Liver (tissue), 9 donors: ENCODE results near the gene ZCCHC18. TPM values are rescaled to one million over a fixed set of nuclear protein-coding genes. Genes with fewer than 3 reads are reported as not detected.
"Not testable (repeated sequence)": the region's sequence is repeated elsewhere in the genome, so short reads cannot be mapped to it uniquely, and the experiment has no call there.

Experiments used
- DNase-seq: peaks from one replicate; pipeline ENCODE4 v3.0.0-alpha.2; 2017; ENCODE audit warnings: low spot score
- H3K27ac ChIP-seq, 2 donors: one replicate each; pipeline ENCODE4 v1.7.0; 2013; ENCODE audit warnings: inconsistent platforms in 2 of 2, low read length in 2 of 2, control low read depth in 1 of 2, low read depth in 1 of 2, mild to moderate bottlenecking in 1 of 2
- H3K27me3 ChIP-seq, 4 donors: one replicate each; pipeline versions ENCODE4 v1.6.1 to v1.7.0; 2013; ENCODE audit warnings: low read length in 3 of 4, inconsistent platforms in 1 of 4, mild to moderate bottlenecking in 1 of 4, moderate library complexity in 1 of 4; ENCODE audit not compliant: control insufficient read depth in 4 of 4, insufficient read depth in 4 of 4
- H3K36me3 ChIP-seq, 4 donors: one replicate each; pipeline versions ENCODE4 v1.6.1 to v1.7.0; 2013; ENCODE audit warnings: low read length in 3 of 4, mild to moderate bottlenecking in 3 of 4, low read depth in 1 of 4, moderate library complexity in 1 of 4; ENCODE audit not compliant: control insufficient read depth in 4 of 4, insufficient read depth in 3 of 4
- H3K4me1 ChIP-seq, 4 donors: one replicate each; pipeline versions ENCODE4 v1.6.1 to v1.7.0; 2013; ENCODE audit warnings: low read length in 3 of 4, mild to moderate bottlenecking in 3 of 4, moderate library complexity in 1 of 4; ENCODE audit not compliant: control insufficient read depth in 4 of 4, insufficient read depth in 4 of 4
- H3K4me3 ChIP-seq, 3 donors: one replicate each; pipeline versions ENCODE4 v1.6.1 to v1.7.0; 2013; ENCODE audit warnings: low read length in 3 of 3, control low read depth in 1 of 3, low read depth in 1 of 3, mild to moderate bottlenecking in 1 of 3
- H3K9ac ChIP-seq, 2 donors: one replicate each; pipeline ENCODE4 v1.7.0; 2013; ENCODE audit warnings: low read length in 2 of 2, mild to moderate bottlenecking in 2 of 2, moderate library complexity in 2 of 2, control low read depth in 1 of 2, low read depth in 1 of 2
- H3K9me3 ChIP-seq, 4 donors: one replicate each; pipeline versions ENCODE4 v1.6.1 to v1.7.0; 2013; ENCODE audit warnings: low read length in 3 of 4; ENCODE audit not compliant: control insufficient read depth in 4 of 4
- FOXA2 ChIP-seq: IDR thresholded peaks from 2 replicates; pipeline ENCODE4 v1.6.1; 2016; ENCODE audit warnings: antibody characterized with exemption
- HNF4A ChIP-seq, 2 donors: conservative IDR thresholded peaks; 2 replicates each; pipeline ENCODE4 v1.6.1; 2016; ENCODE audit warnings: antibody characterized with exemption in 2 of 2, mild to moderate bottlenecking in 2 of 2
- HNF4G ChIP-seq: IDR thresholded peaks from 2 replicates; pipeline ENCODE4 v1.6.1; 2016; ENCODE audit warnings: antibody characterized with exemption
- RAD21 ChIP-seq, 2 donors: IDR thresholded peaks; 2 replicates each; pipeline ENCODE4 v1.6.1; 2016; ENCODE audit warnings: antibody characterized with exemption in 2 of 2, mild to moderate bottlenecking in 2 of 2
- RXRA ChIP-seq, 2 donors: IDR thresholded peaks; 2 replicates each; pipeline ENCODE4 v1.6.1; 2017 to 2018; ENCODE audit warnings: antibody characterized with exemption in 2 of 2, mild to moderate bottlenecking in 1 of 2
- WGBS: extraction: QIAGEN DNeasy Blood & Tissue Kit; methylation state at CpG from one replicate; pipeline ENCODE4 v1.1.7; 2013; 5-methylcytosine and 5-hydroxymethylcytosine counted together
- polyA plus RNA-seq, 2 donors: library from polyadenylated mRNA; stranded (reverse) in 1 of 2; unstranded in 1 of 2; fragments of 200-250 nt in 1 of 2; fragments of >200 nt in 1 of 2; fragmentation: Nextera tagmentation in 1 of 2; extraction: Ambion mirVana in 1 of 2; gene quantifications; one replicate each; pipeline versions ENCODE4 v1.2.1 to v1.2.3, GENCODE V29; 2013 to 2015
- total RNA-seq, 2 donors: library from RNA; depleted of rRNA; stranded (reverse); fragments of >200 nt; gene quantifications; one replicate each; pipeline ENCODE4 v1.2.3, GENCODE V29; 2014
- TF ChIP-seq, protein P1 (sequence below): fragments of 150-350 bp; IDR thresholded peaks from 2 replicates; pipeline ENCODE4 v1.5.1; 2017; ENCODE audit warnings: improper control_type of control experiment, low read depth, low read length; ENCODE audit not compliant: missing input control
- TF ChIP-seq, protein P2 (sequence below): IDR thresholded peaks from 2 replicates; pipeline ENCODE4 v1.6.1; 2016; ENCODE audit warnings: antibody characterized with exemption, mild to moderate bottlenecking
- TF ChIP-seq, protein P3 (sequence below): IDR thresholded peaks from 2 replicates; pipeline ENCODE4 v1.6.1; 2016; ENCODE audit warnings: antibody characterized with exemption
- donor health status: healthy.
- donor health status: healthy.
- donor health status: healthy.
- donor health status: healthy.
- donor health status: healthy.

The ZCCHC18 gene
- total and polyA plus RNA-seq, 4 donors, result 0.05 to 0.25 (median 0.09) TPM; not detected in 1

DNA sequence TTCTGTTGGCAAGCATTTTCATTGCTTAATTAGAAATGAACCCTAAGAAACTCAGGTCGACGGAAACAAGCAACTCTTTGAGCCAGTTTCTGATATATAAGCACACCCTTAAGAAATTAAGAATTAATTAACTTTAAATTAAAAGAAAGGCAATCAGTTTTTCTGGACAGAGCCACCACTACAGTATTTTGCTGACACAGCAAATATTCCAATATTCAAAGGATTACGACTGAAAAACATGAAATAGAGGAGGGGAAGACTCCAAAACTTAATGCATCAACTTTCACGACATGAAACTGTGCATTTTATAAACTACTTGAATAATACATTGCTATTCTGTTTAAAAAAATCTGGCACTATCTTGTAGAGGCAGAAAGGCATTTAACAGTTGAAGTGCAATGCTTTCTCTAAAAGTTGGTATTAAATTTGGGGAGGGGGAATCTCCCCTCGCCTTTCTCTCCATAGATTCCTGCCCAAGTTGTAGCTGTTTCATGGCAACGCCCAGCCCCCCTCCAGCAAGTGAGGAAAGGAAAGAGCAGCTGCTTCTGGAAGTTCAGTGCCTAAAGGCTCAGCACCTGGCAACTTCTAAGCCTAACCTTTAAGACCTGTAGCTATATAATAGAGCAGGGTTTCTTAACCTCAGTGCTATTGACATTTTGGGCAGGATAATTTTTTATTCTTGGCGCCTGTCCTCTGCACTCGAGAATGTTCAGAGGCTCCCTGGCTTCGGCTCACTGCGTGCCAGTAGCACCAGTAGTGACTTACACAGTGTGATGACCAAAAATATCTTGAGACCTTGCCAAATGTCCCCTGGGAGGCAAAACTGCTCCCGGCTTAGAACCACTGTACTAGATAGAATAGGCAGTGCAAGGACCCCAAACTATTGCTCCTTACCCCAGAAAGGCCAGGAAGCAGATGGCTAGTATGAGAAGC, 6.7 kb upstream of the ZCCHC18 start:
- Histone ChIP-seq H3K9ac (no peak overlapping the region), H3K4me1 (no peaks in the 10 kb centered on the region), H3K9me3 (no peaks in the 10 kb centered on the region), H3K36me3 (no peaks in the 10 kb centered on the region), H3K4me3 (no peak overlapping the region), H3K27me3 (peaks cover 0 to 5% (median 0%) of the 10 kb centered on the region in 4 donors), H3K27ac (no peak overlapping the region)
- TF ChIP-seq, protein P1, sequence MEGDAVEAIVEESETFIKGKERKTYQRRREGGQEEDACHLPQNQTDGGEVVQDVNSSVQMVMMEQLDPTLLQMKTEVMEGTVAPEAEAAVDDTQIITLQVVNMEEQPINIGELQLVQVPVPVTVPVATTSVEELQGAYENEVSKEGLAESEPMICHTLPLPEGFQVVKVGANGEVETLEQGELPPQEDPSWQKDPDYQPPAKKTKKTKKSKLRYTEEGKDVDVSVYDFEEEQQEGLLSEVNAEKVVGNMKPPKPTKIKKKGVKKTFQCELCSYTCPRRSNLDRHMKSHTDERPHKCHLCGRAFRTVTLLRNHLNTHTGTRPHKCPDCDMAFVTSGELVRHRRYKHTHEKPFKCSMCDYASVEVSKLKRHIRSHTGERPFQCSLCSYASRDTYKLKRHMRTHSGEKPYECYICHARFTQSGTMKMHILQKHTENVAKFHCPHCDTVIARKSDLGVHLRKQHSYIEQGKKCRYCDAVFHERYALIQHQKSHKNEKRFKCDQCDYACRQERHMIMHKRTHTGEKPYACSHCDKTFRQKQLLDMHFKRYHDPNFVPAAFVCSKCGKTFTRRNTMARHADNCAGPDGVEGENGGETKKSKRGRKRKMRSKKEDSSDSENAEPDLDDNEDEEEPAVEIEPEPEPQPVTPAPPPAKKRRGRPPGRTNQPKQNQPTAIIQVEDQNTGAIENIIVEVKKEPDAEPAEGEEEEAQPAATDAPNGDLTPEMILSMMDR, result no peak
- TF ChIP-seq HNF4A (conservative IDR thresholded peaks at IDR 0.05) (no peak), HNF4G (no peak)
- TF ChIP-seq, protein P2, sequence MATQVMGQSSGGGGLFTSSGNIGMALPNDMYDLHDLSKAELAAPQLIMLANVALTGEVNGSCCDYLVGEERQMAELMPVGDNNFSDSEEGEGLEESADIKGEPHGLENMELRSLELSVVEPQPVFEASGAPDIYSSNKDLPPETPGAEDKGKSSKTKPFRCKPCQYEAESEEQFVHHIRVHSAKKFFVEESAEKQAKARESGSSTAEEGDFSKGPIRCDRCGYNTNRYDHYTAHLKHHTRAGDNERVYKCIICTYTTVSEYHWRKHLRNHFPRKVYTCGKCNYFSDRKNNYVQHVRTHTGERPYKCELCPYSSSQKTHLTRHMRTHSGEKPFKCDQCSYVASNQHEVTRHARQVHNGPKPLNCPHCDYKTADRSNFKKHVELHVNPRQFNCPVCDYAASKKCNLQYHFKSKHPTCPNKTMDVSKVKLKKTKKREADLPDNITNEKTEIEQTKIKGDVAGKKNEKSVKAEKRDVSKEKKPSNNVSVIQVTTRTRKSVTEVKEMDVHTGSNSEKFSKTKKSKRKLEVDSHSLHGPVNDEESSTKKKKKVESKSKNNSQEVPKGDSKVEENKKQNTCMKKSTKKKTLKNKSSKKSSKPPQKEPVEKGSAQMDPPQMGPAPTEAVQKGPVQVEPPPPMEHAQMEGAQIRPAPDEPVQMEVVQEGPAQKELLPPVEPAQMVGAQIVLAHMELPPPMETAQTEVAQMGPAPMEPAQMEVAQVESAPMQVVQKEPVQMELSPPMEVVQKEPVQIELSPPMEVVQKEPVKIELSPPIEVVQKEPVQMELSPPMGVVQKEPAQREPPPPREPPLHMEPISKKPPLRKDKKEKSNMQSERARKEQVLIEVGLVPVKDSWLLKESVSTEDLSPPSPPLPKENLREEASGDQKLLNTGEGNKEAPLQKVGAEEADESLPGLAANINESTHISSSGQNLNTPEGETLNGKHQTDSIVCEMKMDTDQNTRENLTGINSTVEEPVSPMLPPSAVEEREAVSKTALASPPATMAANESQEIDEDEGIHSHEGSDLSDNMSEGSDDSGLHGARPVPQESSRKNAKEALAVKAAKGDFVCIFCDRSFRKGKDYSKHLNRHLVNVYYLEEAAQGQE, result no peak
- no peak for DNase-seq
- WGBS, result 80% methylated on average over 11 of the region's 11 CpGs

DNA sequence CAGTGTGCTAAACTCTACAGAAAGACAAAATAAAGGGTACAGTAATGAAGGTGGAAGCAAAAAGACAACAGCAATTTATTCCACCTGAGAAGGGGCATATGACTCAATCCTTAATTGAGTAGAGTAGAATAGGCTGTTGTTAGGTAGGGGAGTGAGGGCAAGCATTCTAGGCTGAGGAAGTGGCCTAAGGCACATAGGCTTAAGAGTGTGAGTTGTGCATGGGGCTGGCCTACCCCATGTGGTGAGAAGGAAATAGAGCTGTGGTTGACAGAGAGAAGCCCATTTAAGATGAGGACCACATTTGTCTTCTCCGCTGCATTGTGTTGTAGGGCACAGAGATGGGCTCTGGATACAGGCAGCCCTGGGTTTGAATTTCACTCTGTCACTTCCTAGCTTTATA, 3.4 kb upstream of the ZCCHC18 start:
- no peak for DNase-seq
- 86% methylated on average over 1 of the region's 1 CpG for WGBS
- Histone ChIP-seq H3K9me3 (no peaks in the 10 kb centered on the region), H3K9ac (no peak overlapping the region), H3K27ac (no peak overlapping the region), H3K27me3 (peaks cover 0 to 8% (median 0%) of the 10 kb centered on the region in 4 donors), H3K4me3 (no peak overlapping the region), H3K4me1 (peaks cover 0 to 5% (median 1%) of the 10 kb centered on the region in 4 donors), H3K36me3 (no peaks in the 10 kb centered on the region)
- TF ChIP-seq FOXA2 (no peak), RAD21 (IDR thresholded peaks at IDR 0.05) (no peak), RXRA (IDR thresholded peaks at IDR 0.05) (no peak)
- TF ChIP-seq, protein P3, sequence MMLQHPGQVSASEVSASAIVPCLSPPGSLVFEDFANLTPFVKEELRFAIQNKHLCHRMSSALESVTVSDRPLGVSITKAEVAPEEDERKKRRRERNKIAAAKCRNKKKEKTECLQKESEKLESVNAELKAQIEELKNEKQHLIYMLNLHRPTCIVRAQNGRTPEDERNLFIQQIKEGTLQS, result no peak
- TF ChIP-seq, protein P1, result no peak
- TF ChIP-seq, protein P2, result no peak

DNA sequence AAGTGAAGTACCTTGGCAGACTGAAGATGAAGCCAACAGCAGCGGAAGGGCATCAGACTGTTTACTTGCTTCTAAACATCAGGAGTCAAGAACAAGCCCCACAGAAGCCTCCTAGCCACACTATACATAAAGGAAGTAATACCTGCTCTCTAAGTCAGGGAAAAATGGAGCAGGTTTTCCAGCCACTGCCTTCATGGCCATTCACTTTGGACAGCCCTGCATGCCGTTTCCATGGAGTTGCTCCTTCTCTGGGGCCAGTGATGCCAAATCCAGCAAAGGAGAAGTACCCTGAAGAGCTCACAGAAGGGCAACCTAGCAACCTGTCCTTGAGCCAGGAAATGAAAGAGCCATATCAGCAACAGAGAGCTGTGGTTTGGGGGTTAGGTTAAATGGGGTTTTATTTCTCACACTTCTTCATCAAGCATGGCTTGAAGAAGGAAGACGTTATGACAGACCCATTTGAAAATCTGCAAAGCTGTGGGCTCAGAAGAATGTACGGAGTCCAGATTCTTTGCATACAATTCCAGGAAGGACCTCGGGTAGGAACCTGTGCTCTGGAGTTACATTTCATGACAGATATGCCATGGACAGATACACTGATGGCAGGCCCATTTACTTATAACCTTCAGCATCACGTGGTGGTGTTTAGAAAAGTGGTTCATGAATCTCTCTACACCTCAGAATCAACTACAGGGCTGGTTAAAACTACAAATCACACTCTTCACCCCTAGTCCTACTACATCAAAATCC, 1.7 kb upstream of the ZCCHC18 start:
- H3K9me3 ChIP-seq, DNase-seq, H3K27ac ChIP-seq, H3K4me1 ChIP-seq, H3K9ac ChIP-seq, H3K36me3 ChIP-seq, H3K4me3 ChIP-seq: not testable (repeated sequence)
- H3K27me3 ChIP-seq, result peaks cover 0 to 11% (median 1%) of the 10 kb centered on the region in 4 donors
- WGBS, result 67% methylated on average over 6 of the region's 6 CpGs
